Fibroblast of lung (primary cell): ENCODE results near the gene MAPKAPK2.

ENCODE experiments used
- CTCF ChIP-seq, 2 donors: IDR thresholded peaks in 1 of 2; conservative IDR thresholded peaks in 1 of 2; 1 replicate in 1 of 2; 2 replicates in 1 of 2; pipeline ENCODE4 v1.5.1; 2011 to 2012; ENCODE audit warnings: low read length in 2 of 2, control low read depth in 1 of 2, inconsistent platforms in 1 of 2, low read depth in 1 of 2, mild to moderate bottlenecking in 1 of 2
- EZH2 ChIP-seq: IDR thresholded peaks from 2 replicates; pipeline ENCODE4 v1.5.1; 2012; ENCODE audit warnings: low read length, control low read depth, mild to moderate bottlenecking; ENCODE audit errors: missing control alignments

- no peak for TF ChIP-seq CTCF (conservative IDR thresholded peaks at IDR 0.05 in 1 of 2, IDR thresholded peaks at IDR 0.05 in 1 of 2; ENCODE audit: low read depth in 1 of 2, low read length in 2 of 2)
- TF ChIP-seq EZH2, result no peak
Observed at GRCh38 chr1:206700445-206701036, 15.8 kb downstream of the MAPKAPK2 start.
